Duodenal mucosa (tissue), 2 donors: ENCODE data around the gene OR13J1.

ENCODE experiments used
- H3K27ac ChIP-seq: one replicate; pipeline ENCODE4 v1.7.0; 2013; ENCODE audit warnings: low read depth, low read length
- H3K27me3 ChIP-seq, 2 donors: one replicate each; pipeline ENCODE4 v1.7.0; 2013; ENCODE audit warnings: low read length in 2 of 2, control low read depth in 1 of 2; ENCODE audit not compliant: insufficient read depth in 2 of 2, control insufficient read depth in 1 of 2
- H3K36me3 ChIP-seq, 2 donors: one replicate each; pipeline ENCODE4 v1.7.0; 2013; ENCODE audit warnings: low read length in 2 of 2, control low read depth in 1 of 2; ENCODE audit not compliant: insufficient read depth in 2 of 2, control insufficient read depth in 1 of 2
- H3K4me1 ChIP-seq, 2 donors: one replicate each; pipeline ENCODE4 v1.7.0; 2013; ENCODE audit warnings: low read length in 2 of 2, control low read depth in 1 of 2; ENCODE audit not compliant: insufficient read depth in 2 of 2, control insufficient read depth in 1 of 2
- H3K4me3 ChIP-seq, 2 donors: one replicate each; pipeline ENCODE4 v1.7.0; 2013; ENCODE audit warnings: low read length in 2 of 2, low read depth in 1 of 2
- H3K9ac ChIP-seq, 2 donors: one replicate each; pipeline ENCODE4 v1.7.0; 2013; ENCODE audit warnings: low read length in 2 of 2, low read depth in 1 of 2
- H3K9me3 ChIP-seq, 2 donors: one replicate each; pipeline ENCODE4 v1.7.0; 2013; ENCODE audit warnings: low read length in 2 of 2, control low read depth in 1 of 2; ENCODE audit not compliant: control insufficient read depth in 1 of 2

Gene OR13J1

GRCh38 chr9:35859990-35860339 is 10.2 kb downstream of the OR13J1 start:
- no peak overlapping the region for H3K4me3 ChIP-seq
- H3K36me3 ChIP-seq, result no peaks in the 10 kb centered on the region
- peaks cover 32 to 34% of the 10 kb centered on the region in 2 donors for H3K27me3 ChIP-seq
- no peak overlapping the region for H3K9ac ChIP-seq
- no peaks in the 10 kb centered on the region for H3K9me3 ChIP-seq
- H3K27ac ChIP-seq, result no peak overlapping the region
- H3K4me1 ChIP-seq, result no peaks in the 10 kb centered on the region

GRCh38 chr9:35859310-35859989 is 10.8 kb downstream of the OR13J1 start:
- H3K9ac ChIP-seq, result no peak overlapping the region
- no peaks in the 10 kb centered on the region for H3K36me3 ChIP-seq
- H3K4me1 ChIP-seq, result no peaks in the 10 kb centered on the region
- no peaks in the 10 kb centered on the region for H3K9me3 ChIP-seq
- no peak overlapping the region for H3K4me3 ChIP-seq
- peaks cover 32 to 34% of the 10 kb centered on the region in 2 donors for H3K27me3 ChIP-seq
- no peak overlapping the region for H3K27ac ChIP-seq

DNA sequence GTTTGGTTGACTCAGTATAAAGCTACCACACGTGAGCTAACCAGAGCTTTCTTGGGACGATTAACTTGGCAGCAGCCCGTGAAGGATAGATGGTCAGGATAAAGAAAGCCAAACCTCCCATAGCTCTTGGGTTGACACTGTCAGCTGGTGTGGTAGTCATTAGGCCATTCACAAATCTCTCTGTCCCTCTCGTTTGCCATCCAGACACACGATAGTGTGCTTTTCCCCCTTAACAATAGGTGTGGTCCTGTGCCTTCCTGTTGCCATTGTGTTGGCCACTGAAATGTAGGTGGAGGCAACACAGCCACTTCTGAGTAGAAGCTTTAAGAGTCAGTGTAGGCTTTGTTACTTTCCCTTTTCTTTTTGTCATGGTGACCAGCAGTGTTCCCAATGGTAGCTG is 11.7 kb downstream of the OR13J1 start:
- Histone ChIP-seq H3K4me3 (no peak overlapping the region), H3K27me3 (peaks cover 29 to 32% of the 10 kb centered on the region in 2 donors)

GRCh38 chr9:35856882-35857281 is 13.3 kb downstream of the OR13J1 start:
- H3K4me1 ChIP-seq, result no peaks in the 10 kb centered on the region
- H3K9me3 ChIP-seq, result no peaks in the 10 kb centered on the region
- no peak overlapping the region for H3K9ac ChIP-seq
- peaks cover 23 to 25% of the 10 kb centered on the region in 2 donors for H3K27me3 ChIP-seq
- H3K4me3 ChIP-seq, result no peak overlapping the region
- H3K27ac ChIP-seq, result no peak overlapping the region
- H3K36me3 ChIP-seq, result no peaks in the 10 kb centered on the region

More for the DNA sequence above, 11.7 kb downstream of the OR13J1 start:
- Histone ChIP-seq H3K27ac (no peak overlapping the region), H3K4me1 (no peaks in the 10 kb centered on the region), H3K9ac (no peak overlapping the region), H3K36me3 (no peaks in the 10 kb centered on the region), H3K9me3 (no peaks in the 10 kb centered on the region)

DNA sequence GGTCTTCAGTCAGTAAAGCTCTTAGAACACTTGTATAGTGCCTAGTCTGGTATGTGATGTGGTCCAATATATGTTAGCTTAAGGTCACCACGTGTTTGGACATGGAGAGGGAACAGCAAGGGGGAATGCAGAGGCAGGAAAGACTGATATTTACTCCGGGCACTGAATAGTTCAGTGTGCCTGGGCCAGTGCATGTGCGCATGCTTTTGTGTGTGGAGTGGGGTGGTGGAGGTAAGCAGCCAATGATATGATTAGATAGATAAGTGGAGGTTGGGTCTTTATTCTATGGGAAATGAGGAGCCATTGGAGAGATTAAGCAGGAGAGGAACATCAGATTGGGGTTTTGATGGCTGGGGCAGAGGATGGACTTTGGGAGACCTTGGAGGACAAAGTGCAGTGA is 14.0 kb downstream of the OR13J1 start:
- Histone ChIP-seq H3K4me1 (no peaks in the 10 kb centered on the region), H3K36me3 (no peaks in the 10 kb centered on the region), H3K27me3 (peaks cover 16 to 19% of the 10 kb centered on the region in 2 donors), H3K9ac (no peak overlapping the region), H3K27ac (no peak overlapping the region), H3K9me3 (no peaks in the 10 kb centered on the region), H3K4me3 (no peak overlapping the region)

GRCh38 chr9:35854091-35854762 is 16.0 kb downstream of the OR13J1 start:
- no peak overlapping the region for H3K27ac ChIP-seq
- H3K27me3 ChIP-seq, result peaks cover 0 to 1% of the 10 kb centered on the region in 2 donors
- no peaks in the 10 kb centered on the region for H3K36me3 ChIP-seq
- no peaks in the 10 kb centered on the region for H3K9me3 ChIP-seq
- H3K9ac ChIP-seq, result no peak overlapping the region
- no peak overlapping the region for H3K4me3 ChIP-seq
- H3K4me1 ChIP-seq, result no peaks in the 10 kb centered on the region

DNA sequence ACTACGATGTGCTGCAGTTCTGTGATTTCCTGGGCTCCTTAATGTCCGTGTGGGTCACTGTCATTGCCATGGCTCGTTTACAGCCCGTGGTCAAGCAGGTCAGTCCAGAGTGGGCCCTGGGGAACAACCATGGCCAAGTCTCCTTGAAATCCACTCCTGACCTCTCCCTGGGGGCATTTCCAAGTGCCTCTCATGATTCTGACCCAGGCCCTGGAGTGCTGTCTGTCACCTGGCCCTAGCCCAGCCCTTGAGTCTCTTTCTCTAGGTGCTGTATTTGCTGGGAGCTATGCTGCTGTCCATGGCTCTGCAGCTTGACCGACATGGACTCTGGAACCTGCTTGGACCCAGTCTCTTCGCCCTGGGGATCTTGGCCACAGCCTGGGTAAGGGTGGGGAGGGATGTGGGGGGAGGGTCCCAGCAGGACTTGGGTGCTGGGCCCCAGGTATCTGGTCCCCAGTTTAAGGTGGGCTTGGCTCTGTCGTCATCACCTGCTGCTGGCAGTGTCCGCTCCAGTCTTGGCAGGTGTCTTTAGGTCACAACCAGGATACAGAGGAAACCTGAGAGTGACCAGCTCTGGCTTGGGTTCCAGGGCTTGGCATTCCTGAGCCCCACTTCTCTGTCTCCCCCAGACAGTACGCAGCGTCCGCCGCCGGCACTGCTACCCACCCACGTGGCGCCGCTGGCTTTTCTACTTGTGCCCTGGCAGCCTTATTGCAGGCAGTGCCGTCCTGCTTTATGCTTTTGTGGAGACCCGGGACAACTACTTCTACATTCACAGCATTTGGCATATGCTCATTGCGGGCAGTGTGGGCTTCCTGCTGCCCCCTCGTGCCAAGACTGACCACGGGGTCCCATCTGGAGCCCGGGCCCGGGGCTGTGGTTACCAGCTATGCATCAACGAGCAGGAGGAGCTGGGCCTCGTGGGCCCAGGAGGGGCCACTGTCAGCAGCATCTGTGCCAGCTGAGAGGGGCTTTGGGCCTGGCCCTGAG is 17.0 kb downstream of the OR13J1 start:
- Histone ChIP-seq H3K4me1 (no peaks in the 10 kb centered on the region), H3K36me3 (no peaks in the 10 kb centered on the region), H3K27me3 (no peaks in the 10 kb centered on the region), H3K4me3 (no peak overlapping the region), H3K9ac (no peak overlapping the region), H3K9me3 (no peaks in the 10 kb centered on the region), H3K27ac (no peak overlapping the region)

DNA sequence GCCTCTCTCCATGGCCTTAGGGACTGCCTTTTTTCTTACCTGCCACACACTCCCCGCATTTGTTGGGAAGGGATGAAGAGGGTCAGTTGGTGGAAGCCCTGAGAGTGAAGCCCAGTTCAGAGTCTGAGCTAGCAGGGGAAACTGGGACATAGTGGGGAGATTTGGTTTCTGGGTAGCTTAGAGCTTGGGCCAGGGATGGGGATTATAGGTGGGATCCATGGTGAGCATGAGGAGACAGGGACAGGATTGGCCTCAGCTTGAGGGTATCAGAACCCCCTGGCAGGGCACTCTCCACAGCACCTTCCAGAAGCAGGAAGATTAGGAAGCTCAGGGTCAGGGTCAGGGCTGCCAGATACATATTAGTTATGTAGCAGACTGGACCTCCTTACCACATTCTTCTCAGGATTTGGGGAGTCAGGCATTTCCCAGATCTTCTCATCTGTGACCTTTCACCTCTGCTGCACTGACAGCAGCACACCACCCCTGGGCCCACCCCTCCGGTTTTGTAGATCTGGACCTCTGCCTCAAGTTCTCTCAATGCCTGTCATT is 17.9 kb downstream of the OR13J1 start:
- H3K4me3 ChIP-seq, result no peak overlapping the region
- H3K27ac ChIP-seq, result no peak overlapping the region
- no peaks in the 10 kb centered on the region for H3K9me3 ChIP-seq
- H3K9ac ChIP-seq, result no peak overlapping the region
- H3K4me1 ChIP-seq, result no peaks in the 10 kb centered on the region
- H3K27me3 ChIP-seq, result no peaks in the 10 kb centered on the region
- peaks cover 0 to 2% of the 10 kb centered on the region in 2 donors for H3K36me3 ChIP-seq

DNA sequence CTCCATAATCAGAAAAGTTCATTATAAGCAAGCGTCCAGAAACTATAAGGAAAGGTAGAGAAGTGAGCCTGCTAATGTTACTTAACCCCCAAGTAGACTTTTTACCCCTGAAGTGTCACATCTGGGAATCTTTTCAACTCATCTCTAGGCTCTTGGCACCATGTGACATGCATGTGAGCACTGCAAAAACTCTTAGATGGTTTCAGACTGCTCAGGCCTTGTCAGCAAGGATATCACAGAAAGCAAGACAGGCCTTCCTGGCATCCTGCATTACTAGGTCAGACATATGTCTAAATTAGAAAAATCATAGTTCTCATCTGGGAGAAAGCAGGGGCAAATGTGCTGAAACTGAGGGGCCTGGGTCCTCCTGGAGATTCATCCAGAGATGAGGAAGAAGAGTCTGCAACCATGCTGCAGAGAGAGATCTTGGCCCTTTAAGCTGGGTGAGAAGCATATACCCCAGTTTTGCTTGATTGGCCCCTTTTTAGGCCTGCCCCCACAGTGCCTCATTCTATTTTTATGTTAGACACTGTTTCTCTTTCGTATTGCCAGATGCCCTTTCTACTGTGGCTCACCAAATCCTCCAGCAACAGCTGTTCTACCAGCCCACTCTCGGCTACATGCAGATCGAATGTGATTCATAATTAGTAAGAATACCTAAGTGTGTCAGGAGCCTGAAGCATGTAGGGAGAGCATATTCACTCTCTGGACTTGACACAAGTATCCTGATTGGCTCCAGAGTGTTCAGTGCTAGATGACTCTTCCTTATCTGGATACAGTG is 22.2 kb downstream of the OR13J1 start:
- Histone ChIP-seq H3K27ac (no peak overlapping the region), H3K36me3 (peaks cover 8 to 11% of the 10 kb centered on the region in 2 donors), H3K4me3 (no peak overlapping the region), H3K4me1 (peaks cover 15 to 18% of the 10 kb centered on the region in 2 donors), H3K9ac (no peak overlapping the region), H3K27me3 (no peaks in the 10 kb centered on the region), H3K9me3 (no peaks in the 10 kb centered on the region)
